ENCODE data around the gene ARSG. TPM values are rescaled to one million over a fixed set of nuclear protein-coding genes. Genes with fewer than 3 reads are reported as not detected.

ARSG gene
- total and polyA plus RNA-seq, 12 donors: 0.95 to 6.2 (median 3.5) TPM

GRCh38 chr17:68357886-68358285 is 66.6 kb downstream of the ARSG start:
- Histone ChIP-seq H3K27ac (no peak overlapping the region), H3K9me3 (no peaks in the 10 kb centered on the region), H3K4me3 (no peak overlapping the region), H3K4me1 (peaks cover 0 to 51% (median 0%) of the 10 kb centered on the region in 9 donors), H3K27me3 (no peaks in the 10 kb centered on the region), H3K36me3 (peaks cover 0 to 3% (median 0%) of the 10 kb centered on the region in 9 donors)
- intact Hi-C loops (cut with DNase I): loop anchor here in 1 of 10 donors (10.0 kb wide), 1 partner anchor 77 kb away; no protein-coding TSS in a partner anchor
- ATAC-seq (no peak), DNase-seq (no peak)
- TF ChIP-seq CTCF (IDR thresholded peaks at IDR 0.05): no peak
- 93 to 100% methylated on average over 4 of the region's 4 CpGs for WGBS, 2 donors

- H3K27me3 ChIP-seq: no peaks in the 10 kb centered on the region
- TF ChIP-seq CTCF (IDR thresholded peaks at IDR 0.05): no peak
- peaks cover 0 to 32% (median 0%) of the 10 kb centered on the region in 9 donors for H3K4me1 ChIP-seq
- WGBS, 2 donors: 86 to 90% methylated on average over 13 of the region's 13 CpGs
- intact Hi-C loops (cut with DNase I): loop anchor here in 1 of 10 donors (10.0 kb wide), 1 partner anchor 75 kb away; no protein-coding TSS in a partner anchor
- ATAC-seq (no peak), DNase-seq (no peak)
- H3K36me3 ChIP-seq: peaks cover 0 to 3% (median 0%) of the 10 kb centered on the region in 9 donors
- H3K27ac ChIP-seq: no peak overlapping the region
- no peak overlapping the region for H3K4me3 ChIP-seq
- no peaks in the 10 kb centered on the region for H3K9me3 ChIP-seq
Measured at GRCh38 chr17:68359791-68360535, 68.7 kb downstream of the ARSG start.

GRCh38 chr17:68365469-68365868 is 74.2 kb downstream of the ARSG start:
- 91 to 98% methylated on average over 2 of the region's 2 CpGs for WGBS, 2 donors
- DNase-seq: no peak
- no peak overlapping the region for H3K4me3 ChIP-seq
- H3K27me3 ChIP-seq: no peaks in the 10 kb centered on the region
- H3K4me1 ChIP-seq: no peaks in the 10 kb centered on the region
- no peaks in the 10 kb centered on the region for H3K9me3 ChIP-seq
- H3K27ac ChIP-seq: no peak overlapping the region
- no peak for ATAC-seq
- no peaks in the 10 kb centered on the region for H3K36me3 ChIP-seq
- TF ChIP-seq CTCF (IDR thresholded peaks at IDR 0.05): no peak
- intact Hi-C loops (cut with DNase I): no loop called here

- intact Hi-C loops (cut with DNase I): no loop called here
- no peak overlapping the region for H3K27ac ChIP-seq
- H3K9me3 ChIP-seq: no peaks in the 10 kb centered on the region
- WGBS, 2 donors: 83 to 91% methylated on average over 5 of the region's 5 CpGs
- no peak for ATAC-seq
- no peaks in the 10 kb centered on the region for H3K27me3 ChIP-seq
- TF ChIP-seq CTCF (IDR thresholded peaks at IDR 0.05): no peak
- H3K36me3 ChIP-seq: no peaks in the 10 kb centered on the region
- no peak for DNase-seq
- no peak overlapping the region for H3K4me3 ChIP-seq
- H3K4me1 ChIP-seq: no peaks in the 10 kb centered on the region
Measured at GRCh38 chr17:68368387-68368786, 77.1 kb downstream of the ARSG start.
